Stimulated activated CD8-positive, alpha-beta memory T cell treated with anti-CD3 and anti-CD28 coated beads, Interleukin-4, amount 100 ng/mL, for 48 hours (primary cell): Measurements from ENCODE around the gene PRKCZ.
"Not testable (repeated sequence)": the region's sequence is repeated elsewhere in the genome, so short reads cannot be mapped to it uniquely, and the experiment has no call there.

ENCODE experiments used
- DNase-seq: peaks from one replicate; pipeline ENCODE4 v3.0.0-alpha.2; 2020

The PRKCZ gene

GRCh38 chr1:2137257-2138121, 87.3 kb downstream of the PRKCZ start:
- no peak for DNase-seq

GRCh38 chr1:2139156-2139555, 88.9 kb downstream of the PRKCZ start:
- DNase-seq: not testable (repeated sequence)

DNA sequence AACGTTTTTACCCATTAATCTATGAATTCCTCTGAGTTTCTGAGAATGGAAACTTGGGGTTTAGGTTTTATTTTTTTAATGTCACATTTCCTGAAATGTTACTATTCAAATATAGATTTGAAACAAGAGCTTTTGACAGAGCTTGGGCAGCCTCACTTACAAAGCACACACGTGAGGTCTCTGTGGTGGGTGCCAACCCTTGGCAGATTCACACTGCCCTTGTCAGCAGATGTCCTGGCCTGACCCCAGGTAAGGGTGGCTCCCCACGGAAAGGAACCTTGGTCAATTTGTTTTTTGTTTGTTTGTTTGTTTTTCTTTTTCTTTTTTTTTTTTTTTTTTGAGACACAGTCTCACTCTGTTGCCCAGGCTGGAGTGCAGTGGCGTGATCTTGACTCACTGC, 90.8 kb downstream of the PRKCZ start:
- DNase-seq: no peak

- no peak for DNase-seq
These were observed 93.7 kb downstream of the PRKCZ start for GRCh38 chr1:2143814-2144500.

- no peak for DNase-seq
These were observed 94.4 kb downstream of the PRKCZ start for GRCh38 chr1:2144501-2145090.

GRCh38 chr1:2145946-2146835, 96.0 kb downstream of the PRKCZ start:
- DNase-seq: no peak

DNA sequence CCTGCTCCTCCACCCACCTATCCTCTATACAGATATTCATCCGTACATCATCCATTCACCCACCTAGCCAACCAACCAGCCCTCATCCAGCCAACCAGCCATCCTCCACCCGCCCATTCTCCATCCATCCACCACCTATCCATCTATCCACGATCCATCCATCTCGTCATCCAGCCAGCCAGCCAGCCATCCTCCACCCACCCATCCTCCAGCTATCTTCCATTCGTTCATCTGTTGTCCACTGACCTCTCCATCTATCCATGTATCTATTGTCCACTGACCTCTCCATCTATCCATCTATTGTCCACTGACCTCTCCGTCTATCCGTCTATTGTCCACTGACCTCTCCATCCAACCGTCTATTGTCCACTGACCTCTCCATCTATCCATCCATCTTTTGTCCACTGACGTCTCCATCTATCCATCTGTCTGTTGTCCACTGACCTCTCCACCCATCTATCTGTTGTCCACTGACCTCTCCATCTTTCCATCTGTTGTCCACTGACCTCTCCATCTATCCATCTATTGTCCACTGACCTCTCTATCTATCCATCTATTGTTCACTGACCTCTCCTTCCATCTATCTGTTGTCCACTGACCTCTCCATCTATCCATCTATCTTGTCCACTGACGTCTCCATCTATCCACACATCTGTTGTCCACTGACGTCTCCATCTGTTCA, 96.8 kb downstream of the PRKCZ start:
- DNase-seq: no peak

GRCh38 chr1:2147869-2148268, 97.7 kb downstream of the PRKCZ start:
- DNase-seq: not testable (repeated sequence)

GRCh38 chr1:2148691-2149090, 98.5 kb downstream of the PRKCZ start:
- DNase-seq: peak; percentile 50

GRCh38 chr1:2150801-2151200, 100.6 kb downstream of the PRKCZ start:
- DNase-seq: no peak

DNA sequence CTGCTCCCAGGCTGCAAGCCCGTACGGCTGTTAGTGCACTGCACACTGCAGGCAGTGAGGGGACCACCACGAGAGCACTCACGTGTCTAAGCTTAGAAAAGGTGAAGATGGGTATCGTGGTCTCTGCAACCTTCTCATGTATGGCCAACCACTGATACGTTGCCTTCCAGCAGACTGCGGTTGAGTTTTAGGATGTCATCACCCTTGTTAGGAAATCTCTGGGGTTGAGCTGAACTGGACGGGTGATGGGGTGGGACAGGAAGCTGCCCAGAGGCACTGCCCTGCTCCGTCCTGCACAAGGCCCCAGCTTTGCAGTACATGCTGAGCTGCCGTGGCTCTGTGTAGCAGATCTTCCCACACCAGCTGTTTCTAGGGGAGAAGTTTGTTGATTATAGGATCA, 101.0 kb downstream of the PRKCZ start:
- DNase-seq: no peak

DNA sequence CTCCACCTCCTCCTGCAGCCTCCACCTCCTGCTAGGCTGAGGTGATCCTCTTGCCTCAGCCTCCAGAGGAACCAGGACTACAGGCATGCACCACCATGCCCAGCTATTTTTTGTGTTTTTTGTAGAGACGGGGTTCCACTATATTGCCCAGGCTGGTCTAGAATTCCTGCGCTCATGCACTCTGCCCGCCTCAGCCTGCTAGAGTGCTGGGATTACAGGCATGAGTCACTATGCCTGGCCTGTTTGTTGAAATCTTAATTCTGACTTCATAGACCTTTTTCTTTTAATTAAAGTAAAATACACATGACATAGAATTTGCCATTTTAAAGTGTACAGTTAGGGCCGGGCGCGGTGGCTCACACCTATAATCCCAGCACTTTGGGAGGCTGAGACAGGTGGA, 101.7 kb downstream of the PRKCZ start:
- no peak for DNase-seq

GRCh38 chr1:2152954-2153353, 102.7 kb downstream of the PRKCZ start:
- peak; percentile 34 for DNase-seq

- DNase-seq: no peak
These were observed 103.8 kb downstream of the PRKCZ start for GRCh38 chr1:2154022-2154421.

GRCh38 chr1:2155147-2155598, 105.0 kb downstream of the PRKCZ start:
- no peak for DNase-seq

- no peak for DNase-seq
These were observed 105.6 kb downstream of the PRKCZ start for GRCh38 chr1:2155788-2156187.

DNA sequence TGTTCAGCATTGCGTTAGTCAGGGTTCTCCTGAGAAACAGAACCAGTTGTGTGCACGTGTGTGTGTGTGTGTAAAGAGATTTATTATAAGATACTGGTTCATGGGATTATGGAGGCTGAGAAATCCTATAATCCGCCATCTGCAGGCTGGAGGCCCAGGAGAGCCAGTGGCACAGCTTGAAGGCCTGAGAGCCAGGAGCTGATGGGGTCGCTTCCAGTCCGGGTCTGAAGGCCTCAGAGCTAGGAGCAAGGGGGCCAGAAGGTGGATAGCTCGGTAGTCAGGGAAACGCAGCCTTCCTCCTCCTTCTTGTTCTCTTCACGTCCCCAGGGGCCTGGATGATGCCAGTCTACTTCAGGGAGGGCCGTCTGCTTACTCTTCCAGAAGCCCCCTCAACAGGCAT, 106.7 kb downstream of the PRKCZ start:
- DNase-seq: no peak

DNA sequence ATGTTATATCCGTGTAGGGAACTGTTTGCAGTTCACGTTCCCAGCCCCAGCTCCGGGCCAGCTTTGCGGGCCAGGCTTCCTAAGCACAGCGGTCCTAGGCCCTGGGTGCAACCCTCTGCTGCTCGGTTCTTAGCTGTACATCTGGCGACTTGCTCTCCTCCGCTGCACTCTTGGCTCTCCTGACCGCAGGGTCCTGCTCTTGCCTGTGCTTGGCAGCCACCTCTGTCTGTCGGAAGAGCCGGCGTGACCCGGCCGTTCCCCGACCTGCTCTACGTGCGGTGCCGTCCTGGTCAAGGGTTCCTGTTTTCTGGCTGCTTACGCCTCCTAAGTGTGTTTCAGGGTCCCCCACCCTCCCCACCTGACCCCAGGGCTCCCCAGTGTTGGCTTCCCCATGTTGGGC, 107.6 kb downstream of the PRKCZ start:
- no peak for DNase-seq

DNA sequence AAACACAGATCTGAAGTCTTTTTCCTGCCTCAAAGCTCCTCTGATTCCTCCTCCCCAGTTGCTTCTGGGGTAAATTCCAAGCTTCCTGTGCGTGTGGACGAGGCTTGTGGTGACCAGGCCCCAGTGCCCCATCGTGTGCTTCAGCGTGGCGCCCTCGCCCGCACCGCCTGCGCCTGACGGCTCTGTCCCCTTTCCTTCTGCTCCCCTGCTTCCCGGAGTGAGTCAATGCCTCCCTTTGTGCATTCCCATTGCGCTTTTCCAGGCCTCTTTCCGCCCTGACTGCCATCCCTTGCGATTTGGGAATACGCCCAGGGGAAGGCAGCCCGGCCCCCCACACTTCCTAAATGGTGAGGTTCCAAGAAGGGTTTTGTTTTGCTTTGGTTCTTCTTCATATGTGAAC, 108.1 kb downstream of the PRKCZ start:
- no peak for DNase-seq

GRCh38 chr1:2159124-2159523, 108.9 kb downstream of the PRKCZ start:
- DNase-seq: no peak

- DNase-seq: no peak
These were observed 110.5 kb downstream of the PRKCZ start for GRCh38 chr1:2160451-2161300.
